CD4-positive, alpha-beta T cell treated with Interleukin-15 for 1 hour (primary cell): ENCODE data around the gene CALB2.
"Not testable (repeated sequence)": the region's sequence is repeated elsewhere in the genome, so short reads cannot be mapped to it uniquely, and the experiment has no call there.

Experiments
- DNase-seq: peaks from one replicate; pipeline ENCODE4 v3.0.0-alpha.2; 2020

Gene CALB2

GRCh38 chr16:71353736-71354135, 4.8 kb upstream of the CALB2 start:
- DNase-seq = no peak

DNA sequence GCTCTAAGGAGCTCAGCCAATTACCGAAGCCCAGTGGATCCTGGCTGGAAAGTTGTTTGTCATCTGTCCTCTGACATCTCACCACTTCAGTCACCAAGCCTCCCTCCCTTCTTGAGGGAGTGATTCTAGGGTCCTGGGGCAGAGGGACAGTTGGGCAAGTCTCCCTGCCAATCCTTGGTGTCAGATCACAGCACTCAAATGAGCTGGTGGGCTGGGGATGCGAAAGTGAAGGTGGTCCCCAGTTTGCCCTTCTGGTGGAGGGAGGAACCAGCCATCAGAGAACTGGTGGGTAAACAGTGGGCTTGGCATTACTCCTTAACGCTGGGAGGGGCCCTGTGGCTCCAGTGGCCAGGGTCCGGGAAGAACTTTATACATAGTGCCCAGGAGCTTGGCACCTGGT, 4.4 kb upstream of the CALB2 start:
- DNase-seq = no peak

DNA sequence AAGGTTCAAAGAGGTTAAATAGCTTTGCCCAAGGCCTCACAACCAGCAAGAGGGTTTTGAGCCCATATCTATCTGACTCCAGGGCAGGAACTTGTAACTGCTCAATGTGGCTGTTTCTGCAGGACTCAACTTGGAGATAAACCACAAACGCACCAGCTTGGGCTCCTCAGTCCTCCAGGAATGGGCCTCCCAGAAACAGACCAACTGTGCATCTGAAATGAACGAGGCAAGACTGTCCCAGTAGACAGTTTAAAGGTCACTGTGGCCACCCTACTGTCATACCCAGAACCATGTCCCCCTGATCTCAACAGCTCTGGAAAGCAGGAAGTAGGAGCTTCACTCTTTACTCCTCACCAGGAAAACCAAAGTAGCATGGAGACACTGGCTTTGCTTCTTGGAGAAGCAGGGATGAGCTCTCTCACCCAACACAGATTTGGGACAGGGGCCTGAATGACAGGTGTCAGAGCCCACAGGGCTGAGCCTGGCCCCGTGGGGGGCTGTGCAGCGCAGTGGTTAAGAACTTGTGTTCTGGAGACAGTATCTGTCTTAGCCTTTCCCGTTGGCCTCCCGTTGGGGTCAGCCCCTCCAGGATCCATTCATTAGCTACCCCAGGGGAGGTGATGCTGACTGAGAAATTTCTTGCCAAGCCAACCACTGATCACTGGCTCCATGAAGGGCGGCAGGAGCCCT, 2.3 kb upstream of the CALB2 start:
- DNase-seq = no peak

DNA sequence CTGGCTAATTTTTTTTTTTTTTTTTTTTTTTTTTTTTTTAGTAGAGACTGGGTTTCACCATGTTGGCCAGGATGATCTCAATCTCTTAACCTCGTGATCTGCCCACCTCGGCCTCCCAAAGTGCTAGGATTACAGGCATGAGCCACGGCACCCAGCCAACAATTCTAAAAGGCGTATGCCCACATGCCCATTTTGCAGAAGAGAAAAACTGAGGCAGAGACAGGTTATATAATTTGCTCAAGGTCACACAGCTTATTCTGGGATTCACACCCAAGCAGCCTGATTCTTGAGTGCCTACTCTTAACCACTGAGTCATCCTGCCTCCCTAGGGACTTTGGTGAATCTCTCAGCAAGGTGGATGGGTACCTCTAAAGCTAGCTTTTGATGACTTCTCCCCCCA, 1.6 kb upstream of the CALB2 start:
- DNase-seq = not testable (repeated sequence)

DNA sequence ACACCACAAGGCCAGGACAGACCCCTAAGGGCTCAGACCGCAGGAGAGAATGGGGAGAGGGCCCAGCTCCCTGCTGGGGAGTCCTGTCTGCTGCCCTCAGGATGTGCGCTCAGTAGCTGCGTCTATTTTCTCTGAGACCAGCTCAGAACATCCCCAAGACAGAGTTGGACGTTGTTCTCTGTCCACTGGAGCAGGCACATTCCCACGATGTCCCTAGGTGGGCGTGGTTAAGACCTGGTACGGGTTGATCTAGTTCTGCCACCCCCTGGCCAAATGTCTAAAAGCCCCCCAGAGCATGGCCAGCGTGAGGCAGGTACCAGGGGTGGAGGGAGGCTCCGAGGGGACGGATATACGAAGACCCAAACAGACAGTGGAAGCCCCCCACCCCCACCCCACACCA, 842 bp upstream of the CALB2 start:
- DNase-seq = no peak

DNA sequence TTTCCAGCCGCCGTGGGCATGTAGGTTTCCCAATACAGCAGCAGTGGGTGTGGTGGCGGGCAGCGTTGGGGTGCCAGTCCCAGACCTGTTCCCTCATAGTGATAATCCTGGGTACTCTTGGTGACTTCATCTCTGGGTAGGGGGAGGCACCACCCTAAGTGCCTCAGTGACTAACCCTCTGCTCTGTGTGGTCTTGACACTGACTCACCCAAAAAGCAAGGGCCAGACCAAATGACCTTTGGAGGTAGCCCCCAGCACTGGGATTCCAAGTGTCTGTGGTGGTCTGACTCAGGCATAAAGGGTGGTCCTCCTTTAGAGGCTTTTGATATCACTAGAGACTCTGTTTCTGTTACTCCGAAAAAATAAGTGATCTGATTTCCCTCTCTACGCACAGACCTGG, 908 bp downstream of the CALB2 start:
- DNase-seq = no peak

DNA sequence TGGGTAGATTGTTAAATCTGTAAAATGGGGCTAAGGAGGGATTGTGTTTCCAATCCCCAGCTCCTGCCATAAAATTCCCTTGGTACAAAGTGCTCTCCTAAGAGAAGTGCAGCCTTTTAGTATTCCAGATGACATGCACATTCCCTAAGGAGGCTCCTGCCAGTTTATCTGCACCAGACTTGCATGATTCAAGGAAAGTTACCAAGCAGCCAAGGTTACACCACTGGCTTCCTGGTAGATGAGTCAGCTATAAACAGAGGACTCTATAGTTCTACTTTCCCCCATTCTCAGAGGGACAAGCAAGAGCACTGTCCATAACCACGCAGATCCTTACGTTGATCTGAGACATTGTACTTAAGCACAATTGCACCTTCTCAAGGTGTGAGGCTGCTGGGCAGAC, 1.9 kb downstream of the CALB2 start:
- DNase-seq = no peak

GRCh38 chr16:71364133-71364681, 5.7 kb downstream of the CALB2 start:
- no peak for DNase-seq

DNA sequence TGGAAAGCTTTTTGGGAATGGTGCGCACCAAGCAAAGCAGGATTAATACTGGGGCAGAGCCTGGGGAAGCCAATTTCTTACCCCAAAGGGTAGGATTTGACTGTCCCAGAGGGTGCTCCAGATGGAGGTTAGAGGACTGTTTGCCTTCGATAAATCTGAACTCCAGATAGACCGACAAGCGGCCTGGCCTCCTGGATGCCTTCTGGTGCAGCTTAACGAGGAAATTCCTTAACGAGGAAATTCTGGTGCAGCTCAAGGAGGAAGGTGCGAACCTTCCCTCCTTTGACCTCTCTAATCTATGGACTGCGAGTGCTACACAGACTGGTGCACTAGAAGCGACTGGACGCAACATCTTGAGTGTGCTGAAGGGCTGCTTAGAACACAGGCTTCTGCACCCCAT, 6.5 kb downstream of the CALB2 start:
- DNase-seq = no peak

GRCh38 chr16:71367241-71367976, 8.9 kb downstream of the CALB2 start:
- DNase-seq = no peak

DNA sequence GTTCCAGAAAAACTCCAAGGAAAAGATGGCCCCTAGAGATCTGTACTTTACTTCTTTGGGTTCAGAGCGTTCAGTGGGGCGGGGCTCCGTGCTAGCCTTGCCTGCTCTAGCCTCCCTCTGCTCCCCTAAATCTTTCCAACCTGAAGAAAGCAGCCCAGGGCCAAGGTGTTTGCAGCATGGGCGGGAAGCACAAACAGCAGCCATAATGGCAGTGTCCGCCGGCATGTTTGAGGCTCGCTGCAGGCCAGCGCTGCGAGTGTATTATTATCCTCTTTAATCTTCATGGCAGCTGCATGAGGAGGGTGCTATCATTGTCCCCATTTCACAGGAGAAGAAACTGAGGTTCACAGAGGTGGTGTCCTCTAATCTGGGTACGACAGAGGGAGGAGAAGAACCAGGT, 10.4 kb downstream of the CALB2 start:
- no peak for DNase-seq

DNA sequence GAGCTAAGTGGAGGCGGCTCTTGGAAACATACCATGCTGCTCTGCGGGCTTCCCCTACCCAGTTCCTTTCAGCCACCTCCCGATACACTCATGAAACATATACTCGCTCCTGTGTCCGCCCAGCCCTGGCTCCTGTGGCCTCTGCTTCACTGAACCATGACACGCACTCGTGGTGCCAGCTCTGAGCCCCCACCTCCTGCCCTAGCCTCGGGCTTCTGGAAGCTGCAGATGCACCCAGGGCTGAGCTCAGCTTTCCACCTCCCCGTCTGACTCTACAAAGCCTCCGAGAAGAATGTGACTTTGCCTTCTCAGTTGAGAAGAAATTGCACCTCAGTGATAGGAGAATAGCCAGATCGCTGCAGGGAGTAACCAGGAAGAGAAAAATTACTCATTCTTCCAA, 11.0 kb downstream of the CALB2 start:
- DNase-seq = no peak

DNA sequence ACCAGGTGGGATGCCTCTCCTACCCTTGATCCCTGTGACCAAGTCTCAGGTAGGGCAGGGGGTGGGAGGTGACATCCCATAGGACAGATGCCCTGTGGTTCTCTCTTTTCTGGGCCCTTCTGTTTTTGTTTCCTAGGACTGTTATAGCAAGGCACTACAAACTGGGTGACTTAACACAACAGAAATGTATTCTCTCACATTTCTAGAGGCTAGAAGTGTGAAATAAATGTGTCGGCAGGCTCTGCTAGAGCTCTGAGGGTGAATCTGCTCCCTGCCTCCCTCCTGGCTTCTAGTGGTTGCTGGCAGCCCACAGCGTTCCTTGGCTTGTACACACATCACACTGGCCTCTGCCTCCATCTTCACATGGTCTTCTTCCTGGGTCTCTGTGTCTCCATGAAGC, 12.7 kb downstream of the CALB2 start:
- no peak for DNase-seq

- no peak for DNase-seq
These were observed 14.6 kb downstream of the CALB2 start for GRCh38 chr16:71373073-71373472.

GRCh38 chr16:71376465-71377157, 18.1 kb downstream of the CALB2 start:
- no peak for DNase-seq

DNA sequence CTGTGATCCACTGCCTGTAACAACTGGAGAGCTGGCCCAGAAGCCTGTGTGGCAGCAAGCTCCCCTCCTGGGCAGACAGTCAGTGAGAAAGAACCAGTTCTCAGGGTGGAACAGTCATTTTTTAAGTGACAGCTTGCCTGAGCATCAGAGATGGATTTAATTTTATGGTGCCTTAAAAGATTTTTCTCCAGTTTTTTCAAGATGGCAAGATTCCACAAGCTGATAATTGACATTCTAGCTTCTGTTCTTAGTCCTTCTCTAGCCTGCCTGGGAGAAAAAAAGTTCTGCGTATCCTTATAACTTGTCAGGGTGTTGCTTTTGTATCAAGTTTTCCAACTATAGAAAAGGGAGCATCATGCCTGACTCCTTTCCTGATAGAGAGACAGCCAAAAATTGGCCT, 21.2 kb downstream of the CALB2 start:
- no peak for DNase-seq

GRCh38 chr16:71380831-71381230, 22.3 kb downstream of the CALB2 start:
- DNase-seq = no peak

DNA sequence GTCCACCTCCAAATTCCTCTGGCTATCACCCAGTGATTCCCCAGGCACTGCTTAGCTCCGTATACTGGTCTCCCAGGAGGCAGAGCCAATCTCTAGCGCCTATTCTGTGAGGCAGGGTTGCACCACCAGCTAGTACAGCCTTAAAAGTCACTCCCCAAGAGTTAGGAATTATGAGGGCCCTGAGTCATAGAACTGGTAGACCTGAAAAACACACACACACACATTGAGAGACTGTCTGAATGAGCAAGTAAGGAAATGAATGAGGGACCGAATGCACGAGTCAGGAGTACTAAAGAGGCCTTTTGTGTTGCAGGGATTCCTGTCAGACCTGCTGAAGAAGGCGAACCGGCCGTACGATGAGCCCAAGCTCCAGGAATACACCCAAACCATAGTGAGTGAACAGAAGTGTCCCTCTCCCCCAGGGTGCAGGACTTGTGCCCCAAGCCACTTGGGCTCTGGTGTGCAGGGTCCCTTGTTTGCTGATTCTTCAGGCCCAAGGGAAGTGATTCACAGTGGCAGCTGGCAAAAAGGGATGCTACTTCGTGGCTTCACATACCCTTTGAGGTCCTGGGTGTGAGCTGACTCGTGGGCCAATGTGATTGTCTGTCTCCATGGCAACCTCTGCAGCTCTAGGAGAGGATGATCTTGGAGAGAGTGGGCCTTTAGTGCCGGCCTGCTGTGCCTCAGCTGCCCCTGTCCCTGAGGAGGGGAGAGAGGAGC, 24.7 kb downstream of the CALB2 start:
- DNase-seq = no peak

DNA sequence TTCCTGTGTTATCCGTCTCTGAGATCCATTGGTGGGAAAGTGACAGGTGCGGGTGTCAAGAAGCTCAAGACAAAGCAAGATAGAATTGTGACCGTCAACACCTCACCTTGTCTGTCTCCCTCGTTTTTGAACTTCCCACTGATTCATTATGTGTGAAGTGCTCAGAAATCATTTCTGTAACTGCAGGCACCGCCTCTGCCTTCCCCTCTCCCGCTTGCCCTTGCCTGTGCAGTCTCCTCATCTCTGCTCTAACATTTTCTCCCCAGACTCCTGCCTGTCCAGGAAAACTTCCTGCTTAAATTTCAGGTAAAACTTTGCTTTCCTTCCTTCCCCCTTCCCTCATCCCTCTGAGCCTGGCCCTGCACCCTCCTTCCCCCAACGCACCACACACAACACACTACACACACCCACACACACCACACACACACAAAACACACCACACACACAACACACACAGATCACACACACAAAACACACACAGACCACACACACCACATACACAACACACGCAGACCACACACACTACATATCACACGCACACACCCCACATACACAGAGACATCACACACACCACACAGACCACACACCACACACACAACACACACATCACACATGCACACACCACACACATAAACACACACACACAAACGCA, 25.7 kb downstream of the CALB2 start:
- no peak for DNase-seq

DNA sequence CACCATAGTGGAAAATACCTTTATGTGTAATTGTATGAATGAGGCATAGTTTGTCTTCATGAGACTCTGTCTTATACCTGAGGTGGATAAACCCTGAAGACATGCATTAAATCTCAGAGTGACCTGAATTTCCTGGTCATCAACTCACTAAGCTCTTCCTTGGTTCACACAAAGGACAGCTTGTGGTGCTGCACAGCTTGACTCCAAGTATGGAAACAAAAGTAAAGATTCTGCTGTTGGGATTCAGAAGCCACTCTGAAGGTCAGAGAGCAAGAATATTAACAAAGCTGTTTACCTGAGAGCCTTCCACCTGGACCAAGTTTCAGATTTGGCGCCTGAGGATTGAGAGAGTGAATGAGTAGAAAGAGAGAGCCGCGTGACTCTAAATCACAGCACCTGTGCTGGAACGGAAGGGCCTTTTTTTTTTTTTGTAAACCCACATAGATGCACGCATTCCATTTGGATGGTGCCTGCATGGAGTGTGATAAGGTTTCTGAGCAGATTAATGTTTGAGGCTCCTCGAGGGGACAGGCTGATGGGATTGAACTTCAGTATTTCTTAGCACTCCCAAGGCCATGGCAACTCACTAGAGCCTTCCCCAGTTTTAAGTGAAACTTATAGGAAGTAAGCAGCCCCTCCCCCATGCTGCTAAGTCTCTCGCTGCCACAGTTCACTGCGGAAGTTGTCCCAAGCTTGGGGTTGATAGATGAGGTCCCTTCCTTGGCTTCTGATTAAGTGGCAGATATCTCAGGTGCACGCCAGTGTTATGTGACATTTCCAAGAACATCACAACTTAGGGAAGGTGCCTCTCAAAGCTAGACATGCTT, 28.7 kb downstream of the CALB2 start:
- no peak for DNase-seq

GRCh38 chr16:71389330-71389729, 30.8 kb downstream of the CALB2 start:
- no peak for DNase-seq

- DNase-seq = no peak
These were observed 38.1 kb downstream of the CALB2 start for GRCh38 chr16:71396594-71396993.
